GM12878 (cell line): ENCODE results near the gene MB21D2. TPM values are rescaled to one million over a fixed set of nuclear protein-coding genes. Genes with fewer than 3 reads are reported as not detected.

Experiments
- ATF2 ChIP-seq: IDR thresholded peaks from 2 replicates; pipeline ENCODE4 v1.6.1; 2012; ENCODE audit warnings: low read length, inconsistent platforms
- CBFB ChIP-seq: IDR thresholded peaks from 2 replicates; pipeline ENCODE4 v1.6.1; 2016; ENCODE audit warnings: antibody characterized with exemption, low read depth
- CBX3 ChIP-seq: fragments of 200-600 bp; sonication (generic); IDR thresholded peaks from 2 replicates; pipeline ENCODE4 v1.6.1; 2016; ENCODE audit warnings: low read depth, borderline replicate concordance
- FOXM1 ChIP-seq: IDR thresholded peaks from 2 replicates; pipeline ENCODE4 v1.6.1; 2012; ENCODE audit warnings: low read depth, mild to moderate bottlenecking, inconsistent platforms, low read length, moderate library complexity
- GATAD2B ChIP-seq: fragments of 450-650 bp; conservative IDR thresholded peaks from 2 replicates; pipeline ENCODE4 v1.6.1; 2017; ENCODE audit warnings: low read depth, mild to moderate bottlenecking, moderate library complexity
- HCFC1 ChIP-seq: fragments of 150-350 bp; IDR thresholded peaks from 2 replicates; pipeline ENCODE4 v1.6.1; 2014; ENCODE audit warnings: low read length
- HDAC6 ChIP-seq: fragments of 200-600 bp; sonication (generic); IDR thresholded peaks from one replicate; pipeline ENCODE4 v1.8.0; 2017; ENCODE audit warnings: antibody characterized with exemption; ENCODE audit not compliant: unreplicated experiment
- JUND ChIP-seq: IDR thresholded peaks from 2 replicates; pipeline ENCODE4 v1.6.1; 2012; ENCODE audit warnings: low read depth, mild to moderate bottlenecking, low read length, improper control_type of control experiment, moderate library complexity
- PAX5 ChIP-seq: IDR thresholded peaks from 2 replicates; pipeline ENCODE4 v1.6.1; 2011; ENCODE audit warnings: low read depth, low read length, borderline replicate concordance
- POU2F2 ChIP-seq: IDR thresholded peaks from 3 replicates; pipeline ENCODE4 v1.6.1; 2011; ENCODE audit warnings: low read depth, mild to moderate bottlenecking, low read length, borderline replicate concordance
- RAD51 ChIP-seq: fragments of 450-650 bp; IDR thresholded peaks from 2 replicates; pipeline ENCODE4 v1.6.1; 2016; ENCODE audit warnings: moderate library complexity, mild to moderate bottlenecking, inconsistent platforms
- RBBP5 ChIP-seq: fragments of 200-600 bp; sonication (generic); conservative IDR thresholded peaks from 2 replicates; pipeline ENCODE4 v1.6.1; 2016
- RELB ChIP-seq: fragments of 450-650 bp; IDR thresholded peaks from 2 replicates; pipeline ENCODE4 v1.6.1; 2017; ENCODE audit warnings: low read depth, mild to moderate bottlenecking, moderate library complexity
- SIN3A ChIP-seq: IDR thresholded peaks from 2 replicates; pipeline ENCODE4 v1.6.1; 2012; ENCODE audit warnings: low read depth, low read length, improper control_type of control experiment
- SMARCA5 ChIP-seq: fragments of 450-650 bp; IDR thresholded peaks from 2 replicates; pipeline ENCODE4 v1.6.1; 2017; ENCODE audit warnings: mild to moderate bottlenecking
- SREBF2 ChIP-seq: IDR thresholded peaks from 2 replicates; pipeline ENCODE4 v1.6.1; 2012; ENCODE audit warnings: mild to moderate bottlenecking, low read length
- STAT3 ChIP-seq: IDR thresholded peaks from 2 replicates; pipeline ENCODE4 v1.6.1; 2011; ENCODE audit warnings: low read depth, low read length, improper control_type of control experiment
- TAF1 ChIP-seq: IDR thresholded peaks from 2 replicates; pipeline ENCODE4 v1.6.1; 2011; ENCODE audit warnings: mild to moderate bottlenecking, low read depth, low read length, borderline replicate concordance
- ZBED1 ChIP-seq: IDR thresholded peaks from 2 replicates; pipeline ENCODE4 v1.6.1; 2016; ENCODE audit warnings: borderline replicate concordance
- ZNF24 ChIP-seq: fragments of 450-650 bp; IDR thresholded peaks from 2 replicates; pipeline ENCODE4 v1.6.1; 2017; ENCODE audit warnings: antibody characterized with exemption, mild to moderate bottlenecking
- ZNF622 ChIP-seq: fragments of 450-650 bp; IDR thresholded peaks from 2 replicates; pipeline ENCODE4 v1.6.1; 2017; ENCODE audit warnings: mild to moderate bottlenecking, inconsistent platforms
- ZSCAN29 ChIP-seq: fragments of 450-650 bp; IDR thresholded peaks from 2 replicates; pipeline ENCODE4 v1.6.1; 2017; ENCODE audit warnings: mild to moderate bottlenecking, moderate library complexity
- polyA plus RNA-seq, 11 experiments: library from polyadenylated mRNA; depleted of rRNA in 4 of 11; unstranded in 6 of 11; stranded (reverse) in 5 of 11; fragments of >200 nt; fragmentation: Nextera tagmentation in 4 of 11; fragmentation: Illumina TruSeq in 1 of 11; extraction: Ambion mirVana in 4 of 11; extraction: Trizol in 1 of 11; gene quantifications; 1 replicate in 1 of 11; 2 replicates in 10 of 11; pipeline versions ENCODE4 v1.2.1 to v1.2.3, GENCODE V29; 2011 to 2016; ENCODE audit warnings: inconsistent platforms in 2 of 11, missing spikeins in 2 of 11, low read depth in 1 of 11
- total RNA-seq, 4 experiments: library from RNA; depleted of rRNA in 3 of 4; stranded (reverse); fragments of >200 nt in 3 of 4; fragmentation: Illumina TruSeq in 1 of 4; extraction: Trizol in 1 of 4; gene quantifications; 2 replicates each; pipeline versions ENCODE4 v1.2.1 to v1.2.3, GENCODE V29; 2013 to 2021
- TF ChIP-seq, protein P1 (sequence below), 3 experiments: IDR thresholded peaks in 2 of 3; conservative IDR thresholded peaks in 1 of 3; 2 replicates each; pipeline ENCODE4 v1.5.1; 2011; ENCODE audit warnings: low read depth in 3 of 3, low read length in 3 of 3, mild to moderate bottlenecking in 3 of 3, control low read depth in 2 of 3, moderate library complexity in 2 of 3, inconsistent platforms in 1 of 3, mixed read lengths in 1 of 3; ENCODE audit not compliant: control insufficient read depth in 2 of 3, insufficient read depth in 1 of 3; ENCODE audit errors: extremely low read depth in 1 of 3
- TF ChIP-seq, protein P2 (sequence below): IDR thresholded peaks from 2 replicates; pipeline ENCODE4 v1.6.1; 2012; ENCODE audit warnings: low read depth, low read length, improper control_type of control experiment

Gene MB21D2
- total and polyA plus RNA-seq, 10 of the 15 experiments (the other 5 are each of a cell fraction or from before 2014, with no cell fraction given), result 7.9 to 21.2 (median 15.3) TPM

DNA sequence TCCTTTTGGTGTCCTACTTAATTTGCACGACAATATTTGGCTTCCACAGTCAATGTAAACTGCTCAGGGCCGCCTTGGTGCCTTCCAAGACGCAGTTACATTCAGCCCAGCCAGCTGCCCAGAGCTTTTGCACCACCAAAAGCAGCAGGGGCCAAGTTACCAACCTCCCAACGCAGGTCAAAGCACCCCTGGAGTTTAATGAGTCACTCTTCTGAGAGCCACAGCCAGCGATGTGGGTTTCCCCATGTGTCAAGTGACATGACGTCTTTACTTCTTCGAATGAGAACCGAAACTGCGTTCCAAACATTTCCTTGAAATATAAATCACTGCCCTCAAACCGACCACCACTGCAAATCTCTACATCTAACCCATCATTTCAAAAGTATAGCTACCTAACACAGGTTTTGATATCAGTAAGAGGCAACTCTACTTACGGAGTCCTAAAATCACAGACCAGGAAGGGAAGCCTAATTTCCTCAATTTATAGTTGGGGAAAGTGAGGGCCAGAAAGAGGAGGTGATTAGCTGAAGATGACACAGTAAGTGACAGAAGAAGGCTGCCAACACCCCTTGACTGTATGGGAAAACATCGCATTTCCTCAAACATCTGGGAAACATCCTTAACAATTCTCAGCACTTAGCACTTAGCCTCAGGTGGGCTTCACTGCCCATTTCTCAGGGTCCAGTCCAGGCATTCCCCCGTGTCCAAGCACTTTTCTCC lies 24.5 kb downstream of the MB21D2 start (continued):
- TF ChIP-seq FOXM1 (peak; percentile 94), SIN3A (no peak), STAT3 (peak; percentile 94), POU2F2 (peak; percentile 87), HCFC1 (no peak), RAD51 (peak; percentile 64), PAX5 (peak; percentile 81), ATF2 (peak; percentile 99), RBBP5 (no peak), CBFB (peak; percentile 76), SREBF2 (no peak), ZNF24 (0 out of 2 replicates have a peak, but pooled peaks have one; percentile 39), GATAD2B (no peak; the same call in 1 of the 2 replicates), HDAC6 (no peak), ZSCAN29 (no peak), ZNF622 (no peak), ZBED1 (peak; percentile 93), RELB (peak; percentile 99), CBX3 (no peak), TAF1 (0 out of 2 replicates have a peak, but pooled peaks have one; percentile 39), SMARCA5 (peak; percentile 88), JUND (peak; percentile 81)
- TF ChIP-seq, protein P1, sequence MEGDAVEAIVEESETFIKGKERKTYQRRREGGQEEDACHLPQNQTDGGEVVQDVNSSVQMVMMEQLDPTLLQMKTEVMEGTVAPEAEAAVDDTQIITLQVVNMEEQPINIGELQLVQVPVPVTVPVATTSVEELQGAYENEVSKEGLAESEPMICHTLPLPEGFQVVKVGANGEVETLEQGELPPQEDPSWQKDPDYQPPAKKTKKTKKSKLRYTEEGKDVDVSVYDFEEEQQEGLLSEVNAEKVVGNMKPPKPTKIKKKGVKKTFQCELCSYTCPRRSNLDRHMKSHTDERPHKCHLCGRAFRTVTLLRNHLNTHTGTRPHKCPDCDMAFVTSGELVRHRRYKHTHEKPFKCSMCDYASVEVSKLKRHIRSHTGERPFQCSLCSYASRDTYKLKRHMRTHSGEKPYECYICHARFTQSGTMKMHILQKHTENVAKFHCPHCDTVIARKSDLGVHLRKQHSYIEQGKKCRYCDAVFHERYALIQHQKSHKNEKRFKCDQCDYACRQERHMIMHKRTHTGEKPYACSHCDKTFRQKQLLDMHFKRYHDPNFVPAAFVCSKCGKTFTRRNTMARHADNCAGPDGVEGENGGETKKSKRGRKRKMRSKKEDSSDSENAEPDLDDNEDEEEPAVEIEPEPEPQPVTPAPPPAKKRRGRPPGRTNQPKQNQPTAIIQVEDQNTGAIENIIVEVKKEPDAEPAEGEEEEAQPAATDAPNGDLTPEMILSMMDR (IDR thresholded peaks at IDR 0.05 in 2 of 3, conservative IDR thresholded peaks at IDR 0.05 in 1 of 3; ENCODE audit: control insufficient read depth in 2 of 3, extremely low read depth in 1 of 3, insufficient read depth in 1 of 3, low read depth in 3 of 3, low read length in 3 of 3), result no peak
- TF ChIP-seq, protein P2, sequence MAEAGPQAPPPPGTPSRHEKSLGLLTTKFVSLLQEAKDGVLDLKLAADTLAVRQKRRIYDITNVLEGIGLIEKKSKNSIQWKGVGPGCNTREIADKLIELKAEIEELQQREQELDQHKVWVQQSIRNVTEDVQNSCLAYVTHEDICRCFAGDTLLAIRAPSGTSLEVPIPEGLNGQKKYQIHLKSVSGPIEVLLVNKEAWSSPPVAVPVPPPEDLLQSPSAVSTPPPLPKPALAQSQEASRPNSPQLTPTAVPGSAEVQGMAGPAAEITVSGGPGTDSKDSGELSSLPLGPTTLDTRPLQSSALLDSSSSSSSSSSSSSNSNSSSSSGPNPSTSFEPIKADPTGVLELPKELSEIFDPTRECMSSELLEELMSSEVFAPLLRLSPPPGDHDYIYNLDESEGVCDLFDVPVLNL, result no peak
